Mucosa of stomach (tissue), 1 donor: ENCODE measurements around the gene CC2D1A.
"Not testable (repeated sequence)": the region's sequence is repeated elsewhere in the genome, so short reads cannot be mapped to it uniquely, and the experiment has no call there.

ENCODE experiments used
- H3K27me3 ChIP-seq: one replicate; pipeline ENCODE4 v1.7.0; 2013; ENCODE audit warnings: mild to moderate bottlenecking, low read length; ENCODE audit not compliant: control insufficient read depth, insufficient read depth
- H3K36me3 ChIP-seq: one replicate; pipeline ENCODE4 v1.7.0; 2013; ENCODE audit warnings: low read length; ENCODE audit not compliant: control insufficient read depth, insufficient read depth
- H3K4me1 ChIP-seq: one replicate; pipeline ENCODE4 v1.7.0; 2013; ENCODE audit warnings: mild to moderate bottlenecking, low read length; ENCODE audit not compliant: control insufficient read depth, insufficient read depth
- H3K4me3 ChIP-seq: one replicate; pipeline ENCODE4 v1.7.0; 2013; ENCODE audit warnings: low read length
- H3K9ac ChIP-seq: one replicate; pipeline ENCODE4 v1.7.0; 2013; ENCODE audit warnings: mild to moderate bottlenecking, low read length, moderate library complexity
- H3K9me3 ChIP-seq: one replicate; pipeline ENCODE4 v1.7.0; 2013; ENCODE audit warnings: mild to moderate bottlenecking, low read length, moderate library complexity; ENCODE audit not compliant: control insufficient read depth
- donor health status: Pancreatic carcinoma.

The CC2D1A gene

GRCh38 chr19:13920524-13920923, 14.5 kb downstream of the CC2D1A start:
- Histone ChIP-seq H3K27me3 (no peaks in the 10 kb centered on the region), H3K4me1 (no peaks in the 10 kb centered on the region), H3K9me3 (no peaks in the 10 kb centered on the region), H3K36me3 (peaks cover 11% of the 10 kb centered on the region), H3K9ac (no peak overlapping the region), H3K4me3 (no peak overlapping the region)

GRCh38 chr19:13920940-13921747, 15.1 kb downstream of the CC2D1A start:
- no peak overlapping the region for H3K9ac ChIP-seq
- H3K9me3 ChIP-seq = no peaks in the 10 kb centered on the region
- no peaks in the 10 kb centered on the region for H3K4me1 ChIP-seq
- no peak overlapping the region for H3K4me3 ChIP-seq
- H3K36me3 ChIP-seq = peaks cover 11% of the 10 kb centered on the region
- H3K27me3 ChIP-seq = no peaks in the 10 kb centered on the region

GRCh38 chr19:13922118-13922517, 16.1 kb downstream of the CC2D1A start:
- not testable (repeated sequence) for H3K9me3 ChIP-seq, H3K4me3 ChIP-seq, H3K27me3 ChIP-seq, H3K4me1 ChIP-seq, H3K9ac ChIP-seq
- peaks cover 11% of the 10 kb centered on the region for H3K36me3 ChIP-seq

- H3K4me3 ChIP-seq = no peak overlapping the region
- H3K4me1 ChIP-seq = no peaks in the 10 kb centered on the region
- peaks cover 16% of the 10 kb centered on the region for H3K36me3 ChIP-seq
- H3K9ac ChIP-seq = no peak overlapping the region
- no peaks in the 10 kb centered on the region for H3K9me3 ChIP-seq
- no peaks in the 10 kb centered on the region for H3K27me3 ChIP-seq
These were observed 17.4 kb downstream of the CC2D1A start for GRCh38 chr19:13923194-13923987.

GRCh38 chr19:13926010-13926409, 20.0 kb downstream of the CC2D1A start:
- Histone ChIP-seq H3K9ac (no peak overlapping the region), H3K9me3 (no peaks in the 10 kb centered on the region), H3K27me3 (no peaks in the 10 kb centered on the region), H3K36me3 (peaks cover 10% of the 10 kb centered on the region), H3K4me3 (no peak overlapping the region), H3K4me1 (no peaks in the 10 kb centered on the region)

- Histone ChIP-seq H3K4me1 (no peaks in the 10 kb centered on the region), H3K36me3 (peaks cover 5% of the 10 kb centered on the region), H3K4me3 (no peak overlapping the region), H3K27me3 (no peaks in the 10 kb centered on the region), H3K9me3 (no peaks in the 10 kb centered on the region), H3K9ac (no peak overlapping the region)
These were observed 20.7 kb downstream of the CC2D1A start for GRCh38 chr19:13926715-13927114.

GRCh38 chr19:13929340-13929739, 23.3 kb downstream of the CC2D1A start:
- H3K4me3 ChIP-seq = no peak overlapping the region
- H3K27me3 ChIP-seq = no peaks in the 10 kb centered on the region
- H3K4me1 ChIP-seq = no peaks in the 10 kb centered on the region
- no peaks in the 10 kb centered on the region for H3K9me3 ChIP-seq
- H3K9ac ChIP-seq = no peak overlapping the region
- H3K36me3 ChIP-seq = peaks cover 5% of the 10 kb centered on the region

- no peaks in the 10 kb centered on the region for H3K27me3 ChIP-seq
- no peaks in the 10 kb centered on the region for H3K4me1 ChIP-seq
- H3K9ac ChIP-seq = no peak overlapping the region
- H3K9me3 ChIP-seq = no peaks in the 10 kb centered on the region
- H3K36me3 ChIP-seq = peaks cover 5% of the 10 kb centered on the region
- H3K4me3 ChIP-seq = no peak overlapping the region
These were observed 24.0 kb downstream of the CC2D1A start for GRCh38 chr19:13929956-13930355.

GRCh38 chr19:13930402-13930801, 24.4 kb downstream of the CC2D1A start:
- no peaks in the 10 kb centered on the region for H3K9me3 ChIP-seq
- H3K27me3 ChIP-seq = no peaks in the 10 kb centered on the region
- no peak overlapping the region for H3K4me3 ChIP-seq
- no peaks in the 10 kb centered on the region for H3K4me1 ChIP-seq
- H3K9ac ChIP-seq = no peak overlapping the region
- peaks cover 5% of the 10 kb centered on the region for H3K36me3 ChIP-seq

- Histone ChIP-seq H3K4me3 (no peak overlapping the region), H3K4me1 (no peaks in the 10 kb centered on the region), H3K9ac (no peak overlapping the region), H3K9me3 (no peaks in the 10 kb centered on the region), H3K27me3 (no peaks in the 10 kb centered on the region), H3K36me3 (peaks cover 5% of the 10 kb centered on the region)
These were observed 25.6 kb downstream of the CC2D1A start for GRCh38 chr19:13931391-13932148.

GRCh38 chr19:13932149-13932637, 26.2 kb downstream of the CC2D1A start:
- H3K9ac ChIP-seq = no peak overlapping the region

More at GRCh38 chr19:13932149-13932637, 26.2 kb downstream of the CC2D1A start:
- H3K4me3 ChIP-seq = no peak overlapping the region
- H3K36me3 ChIP-seq = peaks cover 5% of the 10 kb centered on the region
- no peaks in the 10 kb centered on the region for H3K4me1 ChIP-seq
- no peaks in the 10 kb centered on the region for H3K9me3 ChIP-seq
- H3K27me3 ChIP-seq = peaks cover under 1% of the 10 kb centered on the region
